H7 (cell line): ENCODE data around the gene CRYGS. TPM values are rescaled to one million over a fixed set of nuclear protein-coding genes. Genes with fewer than 3 reads are reported as not detected.
"Not testable (repeated sequence)": the region's sequence is repeated elsewhere in the genome, so short reads cannot be mapped to it uniquely, and the experiment has no call there.

Source experiments
- DNase-seq: peaks from one replicate; pipeline ENCODE4 v3.0.0; 2012
- H3K27me3 ChIP-seq: 2 replicates; pipeline ENCODE4 v1.6.0; 2011; ENCODE audit warnings: mild to moderate bottlenecking, low read length; ENCODE audit not compliant: control insufficient read depth, insufficient read depth
- H3K36me3 ChIP-seq: replicated peaks from 2 replicates; pipeline ENCODE4 v1.5.1; 2011; ENCODE audit warnings: low read length; ENCODE audit not compliant: control insufficient read depth, insufficient read depth
- H3K4me3 ChIP-seq: 2 replicates; pipeline ENCODE4 v1.5.1; 2011; ENCODE audit warnings: low read depth, mild to moderate bottlenecking, control low read depth, low read length, moderate library complexity; ENCODE audit not compliant: insufficient read depth
- total RNA-seq: library from RNA; depleted of rRNA; stranded (reverse); fragments of >200 nt; shearing (Covaris generic); gene quantifications from 2 replicates; pipeline ENCODE4 v1.2.3, GENCODE V29; 2014; rRNA removed

Gene CRYGS
- total RNA-seq, 1 experiment from 2014 or later: 1.8 TPM

GRCh38 chr3:186502138-186502948 lies 41.8 kb downstream of the CRYGS start:
- Histone ChIP-seq H3K27me3 (peaks cover 1% of the 10 kb centered on the region; the same call in 1 of the 2 replicates), H3K36me3 (no peaks in the 10 kb centered on the region), H3K4me3 (no peak overlapping the region)
- DNase-seq: peak; percentile 30

GRCh38 chr3:186499949-186500348 lies 44.2 kb downstream of the CRYGS start:
- not testable (repeated sequence) for H3K4me3 ChIP-seq, H3K27me3 ChIP-seq, DNase-seq, H3K36me3 ChIP-seq

GRCh38 chr3:186498022-186498421 lies 46.2 kb downstream of the CRYGS start:
- H3K4me3 ChIP-seq, H3K36me3 ChIP-seq, DNase-seq, H3K27me3 ChIP-seq: not testable (repeated sequence)

GRCh38 chr3:186497608-186498007 lies 46.6 kb downstream of the CRYGS start:
- no peak overlapping the region for H3K4me3 ChIP-seq
- no peak for DNase-seq
- no peaks in the 10 kb centered on the region for H3K27me3 ChIP-seq
- H3K36me3 ChIP-seq: no peaks in the 10 kb centered on the region

GRCh38 chr3:186496635-186497034 lies 47.5 kb downstream of the CRYGS start:
- DNase-seq: no peak
- H3K27me3 ChIP-seq: no peaks in the 10 kb centered on the region
- no peak overlapping the region for H3K4me3 ChIP-seq
- H3K36me3 ChIP-seq: no peaks in the 10 kb centered on the region

GRCh38 chr3:186496016-186496415 lies 48.2 kb downstream of the CRYGS start:
- H3K36me3 ChIP-seq: no peaks in the 10 kb centered on the region
- no peak for DNase-seq
- no peaks in the 10 kb centered on the region for H3K27me3 ChIP-seq
- no peak overlapping the region for H3K4me3 ChIP-seq

- DNase-seq: no peak
- Histone ChIP-seq H3K4me3 (no peak overlapping the region), H3K27me3 (no peaks in the 10 kb centered on the region), H3K36me3 (no peaks in the 10 kb centered on the region)
Measured at GRCh38 chr3:186493525-186494255, 50.5 kb downstream of the CRYGS start.

- Histone ChIP-seq H3K36me3 (no peaks in the 10 kb centered on the region), H3K27me3 (no peaks in the 10 kb centered on the region), H3K4me3 (no peak overlapping the region)
- DNase-seq: no peak
Measured at GRCh38 chr3:186492385-186492984, 51.7 kb downstream of the CRYGS start.

GRCh38 chr3:186489507-186489906 lies 54.7 kb downstream of the CRYGS start:
- DNase-seq: no peak
- H3K27me3 ChIP-seq: no peaks in the 10 kb centered on the region
- no peaks in the 10 kb centered on the region for H3K36me3 ChIP-seq
- H3K4me3 ChIP-seq: no peak overlapping the region

Other genes starting within 250 kb of the CRYGS start
- gene DGKG, start 182.1 kb downstream of the CRYGS start, total RNA-seq: 0.37 and 0.52 TPM in 2 replicates
- 15.2 and 19.6 TPM in 2 replicates for gene TBCCD1, start 23.0 kb upstream of the CRYGS start, total RNA-seq
- gene DNAJB11, start 26.3 kb upstream of the CRYGS start, total RNA-seq: 54.7 and 55.1 TPM in 2 replicates
- not detected in 2 replicates for gene AHSG, start 68.7 kb upstream of the CRYGS start, total RNA-seq
- gene FETUB, start 96.0 kb upstream of the CRYGS start, total RNA-seq: not detected in 2 replicates
- 0.14 TPM in 1 of 2 replicates, not detected in the other for gene HRG, start 121.6 kb upstream of the CRYGS start, total RNA-seq
- not detected in 2 replicates for gene KNG1, start 173.0 kb upstream of the CRYGS start, total RNA-seq
- 523 and 819 TPM in 2 replicates for gene EIF4A2, start 239.2 kb upstream of the CRYGS start, total RNA-seq